Endothelial cell (in vitro differentiated cells): Measurements from ENCODE around the gene C1QTNF8. TPM values are rescaled to one million over a fixed set of nuclear protein-coding genes. Genes with fewer than 3 reads are reported as not detected.

Experiments used
- DNase-seq: peaks from one replicate; pipeline ENCODE4 v3.0.0; 2021; ENCODE audit warnings: low spot score
- H3K27ac Mint-ChIP-seq: one replicate; pipeline ENCODE4 v1.8.0; 2021; ENCODE audit warnings: mixed read lengths, inconsistent platforms; ENCODE audit not compliant: unreplicated experiment
- H3K27me3 Mint-ChIP-seq: one replicate; pipeline ENCODE4 v1.8.0; 2021; ENCODE audit warnings: mild to moderate bottlenecking, moderate library complexity, mixed read lengths, inconsistent platforms; ENCODE audit not compliant: unreplicated experiment
- H3K36me3 Mint-ChIP-seq: one replicate; pipeline ENCODE4 v1.8.0; 2021; ENCODE audit warnings: mild to moderate bottlenecking, low read depth, mixed read lengths, inconsistent platforms; ENCODE audit not compliant: unreplicated experiment
- H3K4me1 Mint-ChIP-seq: one replicate; pipeline ENCODE4 v1.8.0; 2021; ENCODE audit warnings: mild to moderate bottlenecking, mixed read lengths, inconsistent platforms; ENCODE audit not compliant: unreplicated experiment
- H3K4me3 Mint-ChIP-seq: one replicate; pipeline ENCODE4 v1.8.0; 2021; ENCODE audit warnings: mild to moderate bottlenecking, mixed read lengths, inconsistent platforms; ENCODE audit not compliant: unreplicated experiment
- H3K9me3 Mint-ChIP-seq: one replicate; pipeline ENCODE4 v1.8.0; 2021; ENCODE audit warnings: mixed read lengths, inconsistent platforms; ENCODE audit not compliant: unreplicated experiment
- CTCF ChIP-seq: fragments of 200-600 bp; sonication (generic); IDR thresholded peaks from one replicate; pipeline ENCODE4 v1.5.0; 2021; ENCODE audit warnings: antibody characterized with exemption; ENCODE audit not compliant: unreplicated experiment
- total RNA-seq: library from RNA; stranded (reverse); fragmentation: NEBNext Ultra II Directional; extraction: Animal tissue kit (Norgen Biotek cat#: 25700); gene quantifications from one replicate; pipeline ENCODE4 v1.2.1, GENCODE V29; 2021; ENCODE audit not compliant: unreplicated experiment

Gene C1QTNF8
- total RNA-seq, 1 donor from 2014 or later, result not detected

DNA sequence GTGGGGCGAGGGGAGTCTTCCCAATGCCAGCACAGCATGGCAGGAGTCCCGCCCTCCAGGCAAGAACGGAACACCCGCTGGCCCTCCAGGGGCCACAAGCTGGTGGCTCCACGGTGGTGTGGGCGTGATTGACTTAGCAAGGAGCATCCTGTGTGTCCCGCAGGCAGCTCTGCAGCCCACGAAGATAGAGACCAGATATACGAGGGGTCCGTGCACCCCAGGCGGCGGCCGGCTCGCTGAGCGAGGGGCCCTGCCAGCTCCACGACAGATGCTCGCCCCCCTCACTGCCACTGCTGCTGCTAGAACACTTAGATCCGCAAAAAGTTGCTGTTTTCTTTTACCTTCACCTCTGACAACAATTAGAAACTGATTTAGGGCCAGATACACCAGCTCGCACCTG lies 46.9 kb upstream of the C1QTNF8 start:
- no peaks in the 10 kb centered on the region for H3K4me1 Mint-ChIP-seq

GRCh38 chr16:1141716-1142115 lies 45.7 kb upstream of the C1QTNF8 start:
- TF ChIP-seq CTCF, result no peak
- Mint-ChIP-seq H3K4me3 (no peak overlapping the region), H3K36me3 (no peaks in the 10 kb centered on the region), H3K27me3 (peaks cover 5% of the 10 kb centered on the region), H3K9me3 (no peaks in the 10 kb centered on the region), H3K4me1 (no peaks in the 10 kb centered on the region), H3K27ac (no peak overlapping the region)
- DNase-seq, result no peak

More for the DNA sequence above, 46.9 kb upstream of the C1QTNF8 start:
- Mint-ChIP-seq H3K36me3 (no peaks in the 10 kb centered on the region), H3K27me3 (peaks cover 5% of the 10 kb centered on the region), H3K27ac (no peak overlapping the region), H3K4me3 (no peak overlapping the region), H3K9me3 (no peaks in the 10 kb centered on the region)
- no peak for TF ChIP-seq CTCF
- DNase-seq, result no peak

DNA sequence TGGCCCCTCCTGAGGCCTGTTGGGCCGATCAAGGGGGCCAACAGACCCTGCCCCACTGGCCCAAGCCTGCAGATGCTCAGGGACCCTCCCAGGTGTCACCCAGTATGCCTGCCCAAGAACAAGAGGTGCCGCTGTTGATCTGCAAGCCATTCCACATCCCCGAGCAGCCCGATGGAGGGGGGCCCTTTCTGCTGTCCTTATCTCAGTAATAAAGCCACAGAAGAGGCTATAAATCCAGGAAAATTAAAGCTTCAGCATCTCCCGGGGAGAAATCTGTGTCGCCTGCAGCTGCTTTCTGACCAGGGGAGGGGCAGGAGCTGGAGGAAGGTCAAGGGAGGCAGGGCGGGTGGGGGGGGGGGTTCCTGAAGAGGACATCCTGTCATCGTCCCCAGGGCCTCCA lies 45.1 kb upstream of the C1QTNF8 start:
- H3K27ac Mint-ChIP-seq, result no peak overlapping the region
- peaks cover 3% of the 10 kb centered on the region for H3K27me3 Mint-ChIP-seq
- no peaks in the 10 kb centered on the region for H3K36me3 Mint-ChIP-seq
- H3K4me3 Mint-ChIP-seq, result no peak overlapping the region
- no peaks in the 10 kb centered on the region for H3K4me1 Mint-ChIP-seq
- DNase-seq, result no peak
- no peaks in the 10 kb centered on the region for H3K9me3 Mint-ChIP-seq
- TF ChIP-seq CTCF, result no peak

GRCh38 chr16:1140582-1141162 lies 44.6 kb upstream of the C1QTNF8 start:
- no peak for TF ChIP-seq CTCF
- Mint-ChIP-seq H3K27me3 (peaks cover 3% of the 10 kb centered on the region), H3K36me3 (no peaks in the 10 kb centered on the region), H3K27ac (no peak overlapping the region), H3K9me3 (no peaks in the 10 kb centered on the region), H3K4me3 (no peak overlapping the region), H3K4me1 (no peaks in the 10 kb centered on the region)
- no peak for DNase-seq

GRCh38 chr16:1137604-1138003 lies 41.6 kb upstream of the C1QTNF8 start:
- Mint-ChIP-seq H3K27me3 (peaks cover 2% of the 10 kb centered on the region), H3K36me3 (no peaks in the 10 kb centered on the region), H3K27ac (no peak overlapping the region), H3K4me3 (no peak overlapping the region), H3K9me3 (no peaks in the 10 kb centered on the region), H3K4me1 (no peaks in the 10 kb centered on the region)
- TF ChIP-seq CTCF, result no peak
- DNase-seq, result no peak
